Activated T-cell treated with anti-CD3 and anti-CD28 coated beads for 1 hour (primary cell): ENCODE measurements around the gene CCDC97.
"Not testable (repeated sequence)": the region's sequence is repeated elsewhere in the genome, so short reads cannot be mapped to it uniquely, and the experiment has no call there.

ENCODE experiments used
- DNase-seq: peaks from one replicate; pipeline ENCODE4 v3.0.0-alpha.2; 2020; ENCODE audit warnings: low read depth

CCDC97 gene

GRCh38 chr19:41339936-41340335 is 30.0 kb downstream of the CCDC97 start:
- no peak for DNase-seq

DNA sequence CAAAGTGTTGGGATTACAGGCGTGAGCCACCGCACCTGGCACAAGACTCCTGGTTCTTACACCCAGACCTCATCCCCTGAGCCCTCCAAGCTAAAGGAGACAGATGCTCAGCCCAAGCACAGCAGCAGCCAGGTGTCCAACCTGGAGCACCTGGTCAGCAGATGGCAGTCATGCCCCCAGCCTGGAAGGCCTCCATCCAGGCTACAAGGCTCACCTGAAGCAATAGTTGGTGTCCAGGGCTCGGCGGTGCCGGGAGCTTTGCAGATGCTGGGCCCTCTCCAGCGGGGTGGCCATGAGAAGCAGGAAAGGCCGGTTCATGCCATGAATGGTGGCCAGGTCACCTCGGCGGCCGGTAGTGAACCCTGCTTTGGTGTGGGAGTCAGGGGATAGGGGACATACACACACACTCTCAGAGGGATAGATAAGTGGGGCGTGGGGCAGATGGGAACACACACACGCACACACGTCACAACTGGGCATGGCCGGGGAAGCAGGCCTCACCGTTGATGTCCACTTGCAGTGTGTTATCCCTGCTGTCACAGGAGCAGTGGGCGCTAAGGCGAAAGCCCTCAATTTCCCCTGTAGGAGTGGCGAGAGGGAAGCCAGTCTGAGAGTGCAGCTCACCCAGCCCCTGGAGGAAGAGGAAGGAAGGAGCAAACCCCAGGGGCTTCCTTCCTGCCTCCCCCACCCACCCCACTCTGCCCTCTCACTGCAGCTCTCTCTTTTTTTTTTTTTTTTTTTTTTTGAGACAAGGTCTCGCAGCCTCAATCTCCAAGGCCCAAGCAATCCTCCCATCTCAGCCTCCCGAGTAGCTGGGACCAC is 31.9 kb downstream of the CCDC97 start:
- no peak for DNase-seq

DNA sequence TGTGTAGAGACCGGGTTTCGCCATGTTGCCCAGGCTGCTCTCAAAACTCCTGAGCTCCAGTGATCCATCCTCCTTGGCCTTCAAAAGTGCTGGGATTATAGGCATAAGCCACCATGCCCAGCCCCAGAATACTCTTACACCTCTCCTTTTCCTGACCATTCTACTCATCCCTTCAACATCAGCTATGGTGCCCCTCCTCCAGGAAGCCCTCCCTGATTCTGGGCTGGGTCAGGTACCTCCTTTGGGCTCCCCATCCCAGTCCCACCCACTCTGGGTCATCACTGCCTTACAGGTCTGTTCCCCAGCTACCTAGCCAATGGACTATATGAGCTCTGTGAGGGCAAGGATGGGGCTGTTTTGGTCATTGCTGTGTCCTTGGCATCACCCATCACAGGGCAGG is 34.2 kb downstream of the CCDC97 start:
- DNase-seq = no peak

DNA sequence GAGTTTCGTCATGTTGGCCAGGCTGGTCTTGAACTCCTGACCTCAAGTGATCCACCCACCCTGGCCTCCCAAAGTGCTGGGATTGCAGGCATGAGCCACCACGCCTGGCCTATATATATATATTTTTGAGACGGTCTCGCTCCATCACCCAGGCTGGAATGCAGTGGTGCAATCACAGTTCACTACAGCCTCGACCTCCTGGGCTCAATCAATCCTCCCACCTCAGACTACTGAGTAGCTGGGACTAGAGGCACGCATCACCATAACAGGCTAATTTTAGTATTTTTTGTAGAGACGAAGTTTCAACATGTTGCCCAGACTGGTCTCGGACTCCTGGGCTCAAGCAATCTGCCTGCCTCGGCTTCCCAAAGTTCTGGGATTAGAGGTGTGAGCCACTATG is 36.9 kb downstream of the CCDC97 start:
- DNase-seq = not testable (repeated sequence)

- DNase-seq = no peak
These were observed 40.9 kb downstream of the CCDC97 start for GRCh38 chr19:41350735-41351338.

DNA sequence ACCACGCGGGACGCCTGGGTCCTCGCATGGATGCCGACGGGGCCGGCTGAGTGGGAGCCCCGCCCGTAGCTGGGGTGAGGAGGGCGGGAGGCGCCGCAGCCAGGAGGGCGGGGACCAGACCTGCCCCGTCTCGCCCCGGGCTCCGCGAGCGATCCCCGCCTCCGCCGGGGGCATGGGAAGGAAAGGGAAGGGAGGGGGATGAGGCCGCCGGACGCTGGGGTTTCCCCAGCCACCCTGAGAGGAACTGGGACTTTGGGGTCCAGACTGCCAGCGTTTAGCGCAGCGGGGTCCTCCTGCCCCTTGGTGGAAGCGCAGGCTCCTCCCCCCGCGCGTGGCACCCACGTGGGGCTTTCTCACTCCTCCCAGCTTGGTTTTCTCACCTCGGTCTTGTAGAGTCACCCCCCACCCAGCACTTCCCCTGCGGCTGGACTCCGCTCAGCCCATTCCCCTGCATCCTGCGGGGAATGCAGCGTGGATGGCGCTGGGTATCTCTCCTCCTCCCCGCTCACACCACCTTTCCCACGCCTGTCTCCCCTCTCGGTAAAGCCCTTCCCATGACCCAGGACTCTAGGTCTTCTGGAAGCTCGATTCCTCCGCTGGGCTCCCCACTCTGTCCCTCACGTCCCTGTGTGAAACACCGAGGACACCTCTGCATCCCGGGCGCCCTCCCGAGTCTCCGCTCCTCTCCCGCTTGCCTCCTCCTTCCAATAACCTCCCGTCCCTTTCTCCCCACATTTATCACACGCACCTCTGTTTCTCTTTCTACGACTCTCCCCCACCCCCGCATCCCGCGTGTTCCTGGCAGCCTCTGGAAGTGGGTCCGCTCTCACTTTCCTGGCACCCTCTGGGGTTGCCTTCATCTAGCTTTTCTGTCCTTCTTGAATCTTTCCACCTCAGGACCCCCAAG is 41.6 kb downstream of the CCDC97 start:
- peak; percentile 71 for DNase-seq

GRCh38 chr19:41352279-41352608 is 42.3 kb downstream of the CCDC97 start:
- no peak for DNase-seq

- peak; percentile 70 for DNase-seq
These were observed 42.9 kb downstream of the CCDC97 start for GRCh38 chr19:41352609-41353465.

DNA sequence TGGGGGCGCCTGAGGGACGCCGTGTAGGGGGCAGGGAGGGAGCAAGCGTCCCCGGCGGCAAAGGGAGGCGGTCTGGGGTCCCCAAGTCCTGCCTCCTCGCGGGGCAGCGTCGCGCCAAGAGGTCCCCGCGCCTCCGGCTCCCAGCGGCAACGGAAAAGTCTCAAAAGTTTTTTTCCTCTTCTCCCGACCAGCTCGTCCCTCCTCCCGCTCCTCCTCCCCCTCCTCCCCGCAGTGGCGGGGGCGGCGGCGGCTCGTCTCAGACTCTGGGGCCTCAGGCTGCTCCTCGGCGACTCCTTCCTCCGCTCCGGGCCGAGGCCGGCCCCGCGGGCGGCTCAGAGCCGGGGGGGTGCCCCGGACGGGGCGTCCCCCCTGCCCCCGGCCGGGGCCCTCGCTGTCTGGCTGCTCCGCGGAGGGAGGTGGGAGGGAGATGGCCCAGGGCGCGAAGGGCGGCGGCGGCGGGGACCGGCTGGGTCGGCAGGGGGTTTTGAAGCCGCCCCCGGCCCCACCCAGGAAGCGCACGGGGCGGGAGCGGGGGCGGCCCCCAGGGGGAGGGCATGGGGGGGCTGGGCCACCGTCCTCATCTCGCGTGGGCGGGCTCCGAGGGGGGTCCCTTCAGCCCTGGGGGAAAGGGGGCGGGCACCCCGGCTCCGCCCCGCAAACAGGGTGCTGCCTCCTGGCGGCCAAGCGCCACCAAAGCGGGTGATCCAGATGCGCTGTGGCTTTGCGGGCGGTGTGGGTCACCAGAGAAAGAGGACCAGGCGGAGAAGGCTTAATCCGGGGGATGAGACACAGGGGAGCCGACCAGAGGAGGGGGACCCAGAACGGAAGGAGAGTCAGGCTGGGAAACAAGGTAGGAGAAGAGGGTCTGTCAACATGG is 43.7 kb downstream of the CCDC97 start, which contains the start of gene TGFB1:
TSS of gene TGFB1 (minus strand) at position 457 of the 877 bp plus-strand sequence. CDS start 878 bp downstream, outside the sequence.
- peak; percentile 92 for DNase-seq

GRCh38 chr19:41354343-41354953 is 44.5 kb downstream of the CCDC97 start:
- no peak for DNase-seq

GRCh38 chr19:41355035-41355434 is 45.1 kb downstream of the CCDC97 start:
- no peak for DNase-seq

DNA sequence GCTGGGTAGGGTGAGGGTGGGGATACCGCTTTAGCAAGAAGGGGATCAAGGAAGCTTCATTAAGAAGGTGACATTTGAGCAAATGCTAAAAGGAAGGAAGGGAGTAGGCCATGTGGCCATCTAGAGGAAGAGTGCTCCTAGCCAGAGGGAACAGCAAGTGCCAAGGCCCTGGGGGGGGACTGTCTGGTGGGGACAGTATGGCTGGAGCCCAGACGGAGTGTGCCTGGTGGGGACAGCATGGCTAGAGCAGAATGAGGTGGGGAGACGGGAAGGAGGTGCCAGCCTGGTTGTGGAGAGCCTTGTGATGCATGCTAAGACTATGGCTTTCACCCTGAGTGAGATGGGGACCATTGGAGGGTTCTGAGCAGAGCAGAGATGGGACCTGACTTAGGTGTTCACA is 45.8 kb downstream of the CCDC97 start:
- DNase-seq = no peak

- DNase-seq = no peak
These were observed 47.2 kb downstream of the CCDC97 start for GRCh38 chr19:41356984-41357739.

DNA sequence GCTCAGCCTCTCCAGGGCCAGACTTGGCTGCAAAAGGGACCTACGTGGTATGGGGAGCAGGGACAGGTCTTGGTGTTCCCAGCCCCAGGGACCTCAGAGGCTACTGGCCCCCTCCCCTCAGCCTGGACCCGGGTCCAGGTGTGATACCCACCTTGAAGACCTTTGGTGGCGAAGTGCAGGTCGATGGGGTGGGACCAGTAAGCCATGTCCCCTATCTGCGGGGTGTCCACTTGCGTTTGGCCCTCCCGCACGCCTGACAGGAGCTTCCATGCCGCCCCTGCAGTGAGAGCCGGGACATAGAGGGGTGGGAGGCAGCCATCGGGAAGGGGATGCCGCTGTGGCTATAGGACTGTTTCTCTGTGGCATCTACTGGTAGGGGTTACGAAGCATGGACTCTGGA is 47.8 kb downstream of the CCDC97 start:
- DNase-seq = no peak

DNA sequence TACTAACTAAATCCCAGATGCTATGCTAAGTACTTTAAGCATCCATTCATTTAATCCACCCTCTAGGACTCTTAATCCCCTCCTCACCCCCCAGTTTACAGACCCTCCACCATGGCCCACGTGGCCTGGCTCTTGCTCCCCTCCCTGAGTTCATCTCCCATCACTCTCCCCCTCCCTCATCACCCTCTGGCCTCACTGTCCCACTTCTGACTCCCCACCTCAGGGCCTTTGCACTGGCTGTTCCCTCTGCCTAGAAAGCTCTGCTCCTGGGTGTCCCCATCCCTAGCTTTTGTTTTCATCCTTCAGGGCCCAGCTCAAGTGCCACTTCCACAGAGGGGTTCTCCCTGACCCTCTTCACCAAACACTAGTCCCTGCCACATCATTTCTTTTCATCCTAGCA is 49.8 kb downstream of the CCDC97 start:
- no peak for DNase-seq

- no peak for DNase-seq
These were observed 52.3 kb downstream of the CCDC97 start for GRCh38 chr19:41362143-41362847.

- DNase-seq = no peak
These were observed 53.4 kb downstream of the CCDC97 start for GRCh38 chr19:41363371-41363752.

DNA sequence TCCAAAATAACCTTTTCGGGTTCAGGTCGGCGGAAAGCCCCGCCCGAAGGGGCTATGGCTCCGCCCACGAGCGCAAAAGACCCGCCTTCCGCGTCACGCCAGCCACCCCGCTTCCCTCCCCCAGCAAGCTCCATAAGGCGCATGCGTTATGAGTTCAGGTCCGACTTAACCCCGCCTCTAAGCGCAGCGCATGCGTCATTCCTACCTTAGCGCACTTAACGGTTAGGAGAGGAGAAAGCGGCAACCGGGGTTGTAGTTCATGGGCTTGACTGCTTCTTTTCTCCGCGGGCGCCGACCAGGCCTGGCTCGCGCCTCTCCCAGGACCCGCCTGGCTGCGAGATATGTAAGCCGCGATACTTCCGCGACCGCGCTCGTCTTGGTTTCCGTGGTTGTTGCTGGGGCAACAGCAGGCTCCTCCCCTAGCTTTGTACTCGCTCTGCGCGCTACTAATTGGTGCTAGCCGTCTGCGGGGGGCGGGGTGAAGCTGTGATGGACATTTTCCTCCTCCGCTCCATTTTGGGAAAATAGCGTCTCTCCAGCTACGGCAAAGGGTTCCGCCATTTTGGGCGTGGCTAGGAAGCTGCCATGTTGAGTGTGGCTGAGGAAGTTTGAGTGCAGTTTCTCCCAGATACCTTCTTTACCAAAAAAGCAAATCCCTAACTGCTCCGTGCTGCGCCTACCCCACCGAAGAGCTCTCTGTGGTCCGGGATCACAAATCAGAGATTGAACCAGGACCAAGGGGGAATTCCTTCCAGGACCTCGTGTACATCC is 54.0 kb downstream of the CCDC97 start, which contains the start of gene B9D2:
TSS of gene B9D2 (minus strand) at position 397 of the 771 bp plus-strand sequence. CDS start 630 bp downstream, outside the sequence.
- peak; percentile 97 for DNase-seq
